SK-N-SH treated with all-trans-retinoic acid at 6 μM for 48 hours (cell line): Measurements from ENCODE around the gene RAD51B.

Experiments
- ATAC-seq: fragments of 200-7000 bp; cut with Tn5 transposase; 3 replicates; pipeline ENCODE4 v1.9.1; 2020; ENCODE audit warnings: mild to moderate bottlenecking, moderate library complexity
- ARNTL ChIP-seq: fragments of 450-650 bp; formaldehyde crosslinking; IDR thresholded peaks from 2 replicates; pipeline ENCODE4 v1.5.0; 2020; ENCODE audit warnings: low read depth, mild to moderate bottlenecking, moderate library complexity, borderline replicate concordance
- CREB5 ChIP-seq: fragments of 250-450 bp; sonication (Bioruptor Pico); IDR thresholded peaks from 2 replicates; pipeline ENCODE4 v1.5.1; 2020; ENCODE audit warnings: low read depth, mild to moderate bottlenecking, moderate library complexity
- CSDC2 ChIP-seq: fragments of 250-450 bp; sonication (Bioruptor Pico); IDR thresholded peaks from 2 replicates; pipeline ENCODE4 v1.5.0; 2020; ENCODE audit warnings: mild to moderate bottlenecking, moderate library complexity
- ESRRG ChIP-seq: fragments of 250-450 bp; sonication (Bioruptor Pico); IDR thresholded peaks from 2 replicates; pipeline ENCODE4 v1.6.1; 2021; ENCODE audit warnings: mild to moderate bottlenecking
- GLIS3 ChIP-seq: fragments of 250-450 bp; sonication (Bioruptor Pico); IDR thresholded peaks from 2 replicates; pipeline ENCODE4 v1.5.0; 2020; ENCODE audit warnings: mild to moderate bottlenecking, moderate library complexity
- ISL1 ChIP-seq: fragments of 250-450 bp; sonication (Bioruptor Pico); IDR thresholded peaks from 2 replicates; pipeline ENCODE4 v2.1.2; 2022; ENCODE audit warnings: mild to moderate bottlenecking, moderate library complexity
- OSR1 ChIP-seq: fragments of 250-450 bp; sonication (Bioruptor Pico); IDR thresholded peaks from 2 replicates; pipeline ENCODE4 v1.8.0; 2022; ENCODE audit warnings: moderate library complexity, mild to moderate bottlenecking, inconsistent platforms
- PATZ1 ChIP-seq: fragments of 250-450 bp; sonication (Bioruptor Pico); IDR thresholded peaks from 2 replicates; pipeline ENCODE4 v1.8.0; 2020; ENCODE audit warnings: mild to moderate bottlenecking, moderate library complexity, borderline replicate concordance
- POU6F1 ChIP-seq: fragments of 250-450 bp; sonication (Bioruptor Pico); IDR thresholded peaks from 2 replicates; pipeline ENCODE4 v1.8.0; 2021; ENCODE audit warnings: low read depth, mild to moderate bottlenecking, moderate library complexity, borderline replicate concordance
- PPARA ChIP-seq: fragments of 250-450 bp; sonication (Bioruptor Pico); IDR thresholded peaks from 2 replicates; pipeline ENCODE4 v1.5.0; 2020; ENCODE audit warnings: mild to moderate bottlenecking, borderline replicate concordance
- SNAI2 ChIP-seq: fragments of 250-450 bp; sonication (Bioruptor Pico); IDR thresholded peaks from 2 replicates; pipeline ENCODE4 v1.5.0; 2020; ENCODE audit warnings: mild to moderate bottlenecking, moderate library complexity
- TCF4 ChIP-seq: fragments of 250-450 bp; sonication (Bioruptor Pico); IDR thresholded peaks from 2 replicates; pipeline ENCODE4 v1.8.0; 2021; ENCODE audit warnings: mild to moderate bottlenecking, moderate library complexity, borderline replicate concordance
- TOX ChIP-seq: fragments of 250-450 bp; sonication (Bioruptor Pico); IDR thresholded peaks from 2 replicates; pipeline ENCODE4 v1.8.0; 2021; ENCODE audit warnings: mild to moderate bottlenecking, moderate library complexity, borderline replicate concordance
- ZC3H10 ChIP-seq: fragments of 250-450 bp; sonication (Bioruptor Pico); IDR thresholded peaks from 2 replicates; pipeline ENCODE4 v1.5.1; 2021; ENCODE audit warnings: mild to moderate bottlenecking, moderate library complexity
- ZNF565 ChIP-seq: fragments of 450-650 bp; formaldehyde crosslinking; conservative IDR thresholded peaks from 2 replicates; pipeline ENCODE4 v1.5.0; 2020; ENCODE audit warnings: low read depth, mild to moderate bottlenecking, moderate library complexity
- ZNF70 ChIP-seq: fragments of 450-650 bp; formaldehyde crosslinking; IDR thresholded peaks from 2 replicates; pipeline ENCODE4 v1.5.0; 2020; ENCODE audit warnings: mild to moderate bottlenecking, moderate library complexity
- ZNF8 ChIP-seq: fragments of 450-650 bp; formaldehyde crosslinking; IDR thresholded peaks from 2 replicates; pipeline ENCODE4 v1.5.0; 2020; ENCODE audit warnings: mild to moderate bottlenecking, moderate library complexity
- TF ChIP-seq, protein P1 (sequence below): fragments of 250-450 bp; sonication (Bioruptor Pico); IDR thresholded peaks from 2 replicates; pipeline ENCODE4 v1.5.0; 2020; ENCODE audit warnings: mild to moderate bottlenecking, moderate library complexity

RAD51B gene

DNA sequence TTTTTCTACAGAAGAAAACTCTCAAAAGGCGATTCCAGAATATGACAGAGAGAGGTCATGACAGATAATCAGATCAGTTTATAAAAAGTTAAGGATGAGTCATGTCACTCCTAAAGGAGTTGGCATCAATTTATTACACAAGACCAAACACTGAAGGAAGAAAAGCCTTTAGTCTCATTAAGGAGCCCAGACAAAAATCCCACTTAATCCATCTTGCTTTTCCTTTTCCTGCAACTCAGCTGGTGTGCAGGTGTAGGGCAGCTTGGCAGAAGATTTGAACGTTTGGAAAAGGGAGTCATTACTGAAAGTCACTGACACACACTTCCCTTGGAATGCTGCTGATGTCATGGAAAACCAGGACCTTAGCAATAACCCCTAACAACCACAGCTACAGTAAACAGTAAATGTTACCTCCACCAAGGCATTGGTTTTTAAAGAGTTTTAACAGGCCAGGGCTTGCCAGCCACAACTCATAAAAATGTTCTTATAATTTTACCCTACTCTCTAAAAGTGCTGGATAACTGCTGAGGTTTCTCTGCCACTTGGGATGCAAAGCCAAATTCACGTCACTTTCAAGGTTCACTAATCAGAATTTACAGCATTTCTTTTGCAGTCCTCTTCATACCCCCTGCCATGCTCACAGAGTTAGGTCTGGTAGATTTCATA lies 320.6 kb downstream of the RAD51B start:
- peak; percentile 63 for ATAC-seq
- no peak for TF ChIP-seq ZNF70 (CRISPR knock-in tag)
- TF ChIP-seq ZNF565: no peak
- TF ChIP-seq ZC3H10: peak; percentile 76
- no peak for TF ChIP-seq ESRRG
- 0 out of 2 replicates have a peak, but pooled peaks have one; percentile 26 for TF ChIP-seq GLIS3 (CRISPR knock-in tag)
- peak; percentile 80 for TF ChIP-seq CREB5 (CRISPR knock-in tag)
- TF ChIP-seq CSDC2: no peak
- TF ChIP-seq ARNTL (CRISPR knock-in tag): no peak
- TF ChIP-seq ISL1 (CRISPR knock-in tag): peak; percentile 87
- TF ChIP-seq TOX (CRISPR knock-in tag): peak; percentile 70; the same call in 1 of the 2 replicates
- peak; percentile 49; the same call in 1 of the 2 replicates for TF ChIP-seq PATZ1 (CRISPR knock-in tag)
- no peak; the same call in 1 of the 2 replicates for TF ChIP-seq TCF4 (CRISPR knock-in tag)
- no peak for TF ChIP-seq POU6F1 (CRISPR knock-in tag)
- no peak for TF ChIP-seq ZNF8
- no peak for TF ChIP-seq SNAI2 (CRISPR knock-in tag)
- no peak for TF ChIP-seq PPARA (CRISPR knock-in tag)
- TF ChIP-seq OSR1 (CRISPR knock-in tag): no peak
- TF ChIP-seq, all 23 proteins: peak for 6

DNA sequence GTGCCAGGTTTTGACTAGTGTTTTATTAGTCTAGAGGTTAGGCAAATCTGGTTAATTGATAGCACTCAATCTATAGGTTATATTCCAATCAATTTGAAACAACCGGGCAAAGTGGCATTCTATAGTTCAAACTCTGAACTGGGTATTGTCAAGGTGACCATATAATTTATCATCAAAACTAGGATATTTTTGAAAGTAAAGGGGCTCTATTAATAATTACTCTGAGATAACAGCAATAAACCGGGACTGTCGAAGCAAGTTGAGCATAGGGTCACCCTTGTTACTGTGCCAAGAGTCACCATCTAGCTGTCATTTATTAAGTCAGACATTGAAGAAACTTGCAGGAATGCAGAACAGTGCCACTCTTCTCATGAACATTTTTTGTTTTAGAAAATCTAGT lies 321.2 kb downstream of the RAD51B start:
- ATAC-seq: no peak
- TF ChIP-seq, protein P1, sequence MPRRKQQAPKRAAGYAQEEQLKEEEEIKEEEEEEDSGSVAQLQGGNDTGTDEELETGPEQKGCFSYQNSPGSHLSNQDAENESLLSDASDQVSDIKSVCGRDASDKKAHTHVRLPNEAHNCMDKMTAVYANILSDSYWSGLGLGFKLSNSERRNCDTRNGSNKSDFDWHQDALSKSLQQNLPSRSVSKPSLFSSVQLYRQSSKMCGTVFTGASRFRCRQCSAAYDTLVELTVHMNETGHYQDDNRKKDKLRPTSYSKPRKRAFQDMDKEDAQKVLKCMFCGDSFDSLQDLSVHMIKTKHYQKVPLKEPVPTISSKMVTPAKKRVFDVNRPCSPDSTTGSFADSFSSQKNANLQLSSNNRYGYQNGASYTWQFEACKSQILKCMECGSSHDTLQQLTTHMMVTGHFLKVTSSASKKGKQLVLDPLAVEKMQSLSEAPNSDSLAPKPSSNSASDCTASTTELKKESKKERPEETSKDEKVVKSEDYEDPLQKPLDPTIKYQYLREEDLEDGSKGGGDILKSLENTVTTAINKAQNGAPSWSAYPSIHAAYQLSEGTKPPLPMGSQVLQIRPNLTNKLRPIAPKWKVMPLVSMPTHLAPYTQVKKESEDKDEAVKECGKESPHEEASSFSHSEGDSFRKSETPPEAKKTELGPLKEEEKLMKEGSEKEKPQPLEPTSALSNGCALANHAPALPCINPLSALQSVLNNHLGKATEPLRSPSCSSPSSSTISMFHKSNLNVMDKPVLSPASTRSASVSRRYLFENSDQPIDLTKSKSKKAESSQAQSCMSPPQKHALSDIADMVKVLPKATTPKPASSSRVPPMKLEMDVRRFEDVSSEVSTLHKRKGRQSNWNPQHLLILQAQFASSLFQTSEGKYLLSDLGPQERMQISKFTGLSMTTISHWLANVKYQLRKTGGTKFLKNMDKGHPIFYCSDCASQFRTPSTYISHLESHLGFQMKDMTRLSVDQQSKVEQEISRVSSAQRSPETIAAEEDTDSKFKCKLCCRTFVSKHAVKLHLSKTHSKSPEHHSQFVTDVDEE: no peak
- TF ChIP-seq ZNF70 (CRISPR knock-in tag): no peak

DNA sequence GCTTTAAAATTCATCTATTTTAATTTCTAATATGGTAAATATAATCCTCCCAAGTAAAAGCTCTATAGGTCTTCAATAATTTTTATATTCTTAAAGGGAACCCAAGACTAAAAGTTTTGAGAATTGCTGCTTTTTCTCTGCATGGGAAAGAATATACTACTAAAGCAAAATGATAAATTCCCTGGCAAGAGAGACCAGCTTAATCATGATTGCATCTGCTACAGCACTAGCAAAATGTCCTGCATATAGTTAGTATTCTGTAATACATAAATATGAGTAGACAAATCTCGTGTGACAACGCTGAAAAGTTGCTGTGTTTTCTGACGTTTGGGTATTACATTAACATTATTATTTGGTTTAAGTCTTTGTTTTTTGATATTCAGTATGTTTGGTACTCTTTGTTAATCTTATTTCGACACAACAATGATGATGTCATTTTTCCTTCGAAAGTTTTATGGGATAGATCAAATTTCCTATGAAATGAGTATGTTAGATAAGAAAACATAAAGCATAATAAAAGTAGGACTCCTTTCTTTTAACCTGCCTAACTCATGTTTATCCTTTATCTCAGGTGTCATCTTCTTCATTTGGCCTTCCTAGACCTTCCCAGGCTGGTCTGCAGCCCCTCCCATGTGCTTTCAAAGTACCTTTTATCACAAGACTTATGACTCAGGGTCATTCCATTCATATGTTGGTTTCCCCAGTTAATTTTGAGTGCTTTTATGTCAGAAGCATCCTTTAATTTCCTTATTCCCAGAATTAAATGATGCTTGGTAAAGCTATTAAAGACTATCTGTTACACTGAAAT lies 321.9 kb downstream of the RAD51B start:
- no peak for ATAC-seq
- TF ChIP-seq POU6F1 (CRISPR knock-in tag): no peak
- TF ChIP-seq ISL1 (CRISPR knock-in tag): peak; percentile 76
- TF ChIP-seq CREB5 (CRISPR knock-in tag): 0 out of 2 replicates have a peak, but pooled peaks have one; percentile 36
